Kidney (tissue), 14 donors: ENCODE data around the gene BMX. TPM values are rescaled to one million over a fixed set of nuclear protein-coding genes. Genes with fewer than 3 reads are reported as not detected.
A peak's percentile ranks its signal among the peaks of the same experiment; 100 is the strongest.

ENCODE experiments used
- DNase-seq, 5 donors: peaks; one replicate each; pipeline ENCODE4 v3.0.0-alpha.2; 2013 to 2020
- FAIRE-seq: peaks from 2 replicates; lab custom pipeline; 2012; peaks lifted over from hg19 to GRCh38; lab: Jason Lieb, UNC
- H3K27ac ChIP-seq, 2 donors: one replicate each; pipeline ENCODE4 v1.7.0; 2013; ENCODE audit warnings: low read depth in 2 of 2, low read length in 2 of 2, inconsistent platforms in 1 of 2
- H3K27me3 ChIP-seq: one replicate; pipeline ENCODE4 v1.7.1; 2013; ENCODE audit warnings: low read length, inconsistent platforms; ENCODE audit not compliant: control insufficient read depth, insufficient read depth
- H3K36me3 ChIP-seq, 3 donors: one replicate each; pipeline versions ENCODE4 v1.7.0 to v1.7.1; 2013; ENCODE audit warnings: low read length in 3 of 3, control low read depth in 1 of 3, inconsistent platforms in 1 of 3; ENCODE audit not compliant: insufficient read depth in 3 of 3, control insufficient read depth in 2 of 3
- H3K4me1 ChIP-seq, 3 donors: one replicate each; pipeline versions ENCODE4 v1.7.0 to v1.7.1; 2013; ENCODE audit warnings: low read length in 3 of 3, inconsistent platforms in 1 of 3, low read depth in 1 of 3; ENCODE audit not compliant: control insufficient read depth in 2 of 3, insufficient read depth in 2 of 3
- H3K4me3 ChIP-seq, 3 donors: one replicate each; pipeline versions ENCODE4 v1.7.0 to v1.8.1; 2013; ENCODE audit warnings: low read length in 3 of 3, control low read depth in 1 of 3, inconsistent platforms in 1 of 3
- H3K9ac ChIP-seq, 3 donors: one replicate each; pipeline versions ENCODE4 v1.7.0 to v1.7.1; 2013; ENCODE audit warnings: low read length in 3 of 3, control low read depth in 1 of 3, inconsistent platforms in 1 of 3
- H3K9me3 ChIP-seq, 3 donors: one replicate each; pipeline versions ENCODE4 v1.7.0 to v1.7.1; 2013; ENCODE audit warnings: low read length in 3 of 3, control low read depth in 1 of 3, inconsistent platforms in 1 of 3; ENCODE audit not compliant: control insufficient read depth in 2 of 3, insufficient read depth in 1 of 3
- intact Hi-C: fragments of 100-400 bp; cut with DNase I; formaldehyde crosslinking; loops from one replicate; pipeline ENCODE4 v1.11.1; 2022
- polyA plus RNA-seq: library from polyadenylated mRNA; stranded (reverse); fragments of 350-450 nt; fragmentation: Illumina TruSeq; extraction: RNeasy Lipid Tissue Mini Kit (QIAGEN cat#74804); gene quantifications from one replicate; pipeline ENCODE4 v1.2.3, GENCODE V29; 2014; ENCODE audit warnings: low read depth, low replicate concordance; ENCODE audit not compliant: insufficient read depth
- total RNA-seq: library from RNA; stranded (reverse); fragmentation: NEBNext Ultra II Directional; extraction: Animal tissue kit (Norgen Biotek cat#: 25700); gene quantifications from one replicate; pipeline ENCODE4 v1.2.1, GENCODE V29; 2021
- TF ChIP-seq, protein P1 (sequence below): IDR thresholded peaks from 3 replicates; pipeline ENCODE4 v1.5.1; 2012; ENCODE audit warnings: mild to moderate bottlenecking, moderate library complexity, borderline replicate concordance; ENCODE audit not compliant: insufficient read depth; ENCODE audit errors: extremely low read depth
- donor health status: control.
- donor health status: control.
- donor health status: control.
- donor health status: control.
- donor health status: control.
- donor health status: DM: yes; HTN: yes; CAD: no.
- donor health status: Normal renal cell carcinoma (clear cell type).

Gene BMX
- total and polyA plus RNA-seq, 2 donors from 2014 or later: 1.4 TPM; not detected in 1

DNA sequence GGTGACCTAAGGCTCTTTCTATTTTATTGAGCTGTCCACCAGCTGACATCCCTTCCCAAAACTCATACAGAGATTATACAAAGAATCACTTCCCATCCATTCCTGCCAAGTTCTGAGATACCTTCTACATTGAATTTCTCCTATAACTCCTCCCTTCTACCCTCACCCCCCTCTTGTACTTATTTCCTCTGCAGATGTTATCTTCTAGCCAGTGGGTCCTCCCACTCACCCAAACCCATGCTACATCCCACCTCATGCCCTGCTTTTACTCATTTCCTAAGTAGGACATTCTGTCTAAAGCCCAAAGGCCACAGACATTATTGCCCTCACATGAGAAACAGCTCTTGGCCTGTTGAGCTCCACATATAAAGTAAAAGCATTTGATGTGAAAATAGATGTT is 28.6 kb downstream of the BMX start:
- H3K36me3 ChIP-seq: no peaks in the 10 kb centered on the region
- DNase-seq (no peak), FAIRE-seq (no peak)
- no peaks in the 10 kb centered on the region for H3K4me1 ChIP-seq
- TF ChIP-seq, protein P1, sequence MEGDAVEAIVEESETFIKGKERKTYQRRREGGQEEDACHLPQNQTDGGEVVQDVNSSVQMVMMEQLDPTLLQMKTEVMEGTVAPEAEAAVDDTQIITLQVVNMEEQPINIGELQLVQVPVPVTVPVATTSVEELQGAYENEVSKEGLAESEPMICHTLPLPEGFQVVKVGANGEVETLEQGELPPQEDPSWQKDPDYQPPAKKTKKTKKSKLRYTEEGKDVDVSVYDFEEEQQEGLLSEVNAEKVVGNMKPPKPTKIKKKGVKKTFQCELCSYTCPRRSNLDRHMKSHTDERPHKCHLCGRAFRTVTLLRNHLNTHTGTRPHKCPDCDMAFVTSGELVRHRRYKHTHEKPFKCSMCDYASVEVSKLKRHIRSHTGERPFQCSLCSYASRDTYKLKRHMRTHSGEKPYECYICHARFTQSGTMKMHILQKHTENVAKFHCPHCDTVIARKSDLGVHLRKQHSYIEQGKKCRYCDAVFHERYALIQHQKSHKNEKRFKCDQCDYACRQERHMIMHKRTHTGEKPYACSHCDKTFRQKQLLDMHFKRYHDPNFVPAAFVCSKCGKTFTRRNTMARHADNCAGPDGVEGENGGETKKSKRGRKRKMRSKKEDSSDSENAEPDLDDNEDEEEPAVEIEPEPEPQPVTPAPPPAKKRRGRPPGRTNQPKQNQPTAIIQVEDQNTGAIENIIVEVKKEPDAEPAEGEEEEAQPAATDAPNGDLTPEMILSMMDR: no peak
- H3K27me3 ChIP-seq: peaks cover 5% of the 10 kb centered on the region
- H3K9ac ChIP-seq: no peak overlapping the region
- intact Hi-C loops: no loop called here
- no peaks in the 10 kb centered on the region for H3K9me3 ChIP-seq
- no peak overlapping the region for H3K27ac ChIP-seq
- no peak overlapping the region for H3K4me3 ChIP-seq

DNA sequence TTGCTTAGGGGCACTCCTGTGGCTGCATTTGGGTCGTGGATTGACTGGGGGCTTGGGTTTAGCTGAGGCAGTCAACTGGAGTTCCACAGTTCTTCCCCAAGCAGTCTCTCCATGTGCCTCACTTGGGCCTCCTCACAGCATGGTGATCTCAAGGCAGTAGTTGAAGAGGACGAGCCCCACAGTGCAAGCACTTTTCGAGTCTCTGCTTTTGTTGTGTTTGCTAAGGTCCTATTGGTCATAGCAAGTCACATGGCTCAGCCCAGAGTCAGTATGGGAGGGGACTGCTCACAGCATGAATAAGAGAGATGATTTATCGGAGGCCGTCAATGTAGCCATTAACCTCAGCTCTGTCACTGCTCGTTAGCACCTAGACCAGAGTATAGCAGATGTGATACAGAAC is 29.7 kb downstream of the BMX start:
- Histone ChIP-seq H3K4me3 (no peak overlapping the region), H3K9me3 (no peaks in the 10 kb centered on the region), H3K36me3 (no peaks in the 10 kb centered on the region), H3K4me1 (no peaks in the 10 kb centered on the region), H3K27me3 (peaks cover 6% of the 10 kb centered on the region), H3K9ac (no peak overlapping the region), H3K27ac (no peak overlapping the region)
- TF ChIP-seq, protein P1: no peak
- DNase-seq: no peak
- FAIRE-seq: no peak
- intact Hi-C loops: no loop called here

DNA sequence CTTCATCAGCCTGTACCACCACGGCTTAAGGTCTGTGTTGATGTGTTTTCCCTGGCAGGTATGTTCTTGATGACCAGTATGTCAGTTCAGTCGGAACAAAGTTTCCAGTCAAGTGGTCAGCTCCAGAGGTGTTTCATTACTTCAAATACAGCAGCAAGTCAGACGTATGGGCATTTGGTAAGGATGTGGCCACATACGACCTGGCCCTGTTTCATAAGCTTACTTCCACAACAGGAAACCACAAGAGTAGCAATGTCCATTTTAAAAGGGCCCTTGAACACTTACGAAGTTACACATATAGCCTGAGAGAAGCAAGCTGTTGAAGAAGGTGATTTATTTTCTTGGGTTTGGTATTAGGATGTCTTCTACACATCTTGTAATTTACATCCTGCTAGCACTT is 46.1 kb downstream of the BMX start:
- Histone ChIP-seq H3K4me3 (no peak overlapping the region), H3K27me3 (peaks cover 8% of the 10 kb centered on the region), H3K9me3 (no peaks in the 10 kb centered on the region), H3K27ac (no peak overlapping the region), H3K4me1 (no peaks in the 10 kb centered on the region), H3K9ac (no peak overlapping the region), H3K36me3 (no peaks in the 10 kb centered on the region)
- DNase-seq (peak in 1 of 5 donors; percentile 4), FAIRE-seq (no peak)
- TF ChIP-seq, protein P1: no peak
- intact Hi-C loops: no loop called here

DNA sequence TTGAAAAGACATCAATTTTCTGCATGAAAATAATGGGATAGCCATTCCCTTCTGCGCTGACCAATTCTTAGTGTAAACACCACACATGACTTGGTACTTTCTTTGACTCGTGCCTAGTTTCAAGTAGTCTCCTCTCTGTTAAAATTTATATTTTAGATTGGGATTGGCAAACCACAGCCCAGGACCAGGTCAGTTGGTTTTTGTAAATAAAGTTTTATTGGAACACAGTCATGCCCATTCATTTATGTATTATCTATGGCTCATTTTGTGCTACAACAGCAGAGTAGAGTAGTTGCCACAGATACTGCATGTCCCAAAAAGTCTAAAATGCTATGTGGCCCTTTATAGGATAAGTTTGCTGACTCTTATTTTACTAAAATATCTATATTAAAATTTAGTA is 46.7 kb downstream of the BMX start:
- H3K9me3 ChIP-seq: no peaks in the 10 kb centered on the region
- DNase-seq (no peak), FAIRE-seq (no peak)
- H3K27ac ChIP-seq: no peak overlapping the region
- no peaks in the 10 kb centered on the region for H3K36me3 ChIP-seq
- intact Hi-C loops: no loop called here
- TF ChIP-seq, protein P1: no peak
- H3K9ac ChIP-seq: no peak overlapping the region
- H3K4me1 ChIP-seq: no peaks in the 10 kb centered on the region
- H3K27me3 ChIP-seq: peaks cover 8% of the 10 kb centered on the region
- no peak overlapping the region for H3K4me3 ChIP-seq
